ENCODE results near the gene BACE2.

DNA sequence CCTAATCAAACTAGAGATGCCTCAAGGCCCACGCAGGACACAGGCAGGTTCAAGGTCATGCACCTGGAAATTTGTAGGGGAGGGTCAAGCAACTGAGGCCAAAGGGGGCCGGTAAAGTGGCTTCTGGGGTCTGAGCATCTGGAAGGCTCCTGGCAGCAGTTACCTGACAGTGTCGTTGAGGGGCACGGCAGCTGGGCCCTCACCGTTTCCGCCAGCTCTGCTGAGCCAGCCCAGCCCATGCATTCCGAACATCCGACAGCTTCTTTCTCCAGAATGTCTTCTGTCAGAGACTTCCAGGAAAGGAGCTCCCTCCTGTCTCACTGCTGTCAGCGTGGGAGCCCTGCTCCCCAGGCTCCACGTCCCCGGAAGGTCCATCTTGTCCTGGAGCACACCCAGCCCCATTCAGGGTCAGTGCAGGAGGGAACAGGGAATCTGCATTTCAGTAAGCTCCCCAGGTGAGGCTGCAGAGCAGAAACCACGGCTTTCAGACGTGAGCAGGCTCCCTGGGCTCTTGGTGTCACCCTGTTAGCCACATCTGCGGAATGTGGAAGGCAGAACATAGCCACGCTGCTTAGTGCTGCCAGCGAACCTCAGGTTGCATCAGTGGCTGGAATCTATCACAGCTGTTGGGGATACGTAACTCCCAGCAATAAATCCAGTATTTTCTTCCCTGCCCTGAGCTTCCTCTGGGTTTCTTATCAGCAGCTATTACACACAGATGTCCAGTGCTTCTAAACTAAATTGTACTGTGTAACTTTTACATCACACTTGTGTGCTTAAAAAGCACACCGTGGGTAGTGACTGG is 112.4 kb downstream of the BACE2 start:
- no peak for TF ChIP-seq EZH2 (IDR thresholded peaks at IDR 0.05; ENCODE audit: insufficient read depth, low read length)
- TF ChIP-seq, protein P1, sequence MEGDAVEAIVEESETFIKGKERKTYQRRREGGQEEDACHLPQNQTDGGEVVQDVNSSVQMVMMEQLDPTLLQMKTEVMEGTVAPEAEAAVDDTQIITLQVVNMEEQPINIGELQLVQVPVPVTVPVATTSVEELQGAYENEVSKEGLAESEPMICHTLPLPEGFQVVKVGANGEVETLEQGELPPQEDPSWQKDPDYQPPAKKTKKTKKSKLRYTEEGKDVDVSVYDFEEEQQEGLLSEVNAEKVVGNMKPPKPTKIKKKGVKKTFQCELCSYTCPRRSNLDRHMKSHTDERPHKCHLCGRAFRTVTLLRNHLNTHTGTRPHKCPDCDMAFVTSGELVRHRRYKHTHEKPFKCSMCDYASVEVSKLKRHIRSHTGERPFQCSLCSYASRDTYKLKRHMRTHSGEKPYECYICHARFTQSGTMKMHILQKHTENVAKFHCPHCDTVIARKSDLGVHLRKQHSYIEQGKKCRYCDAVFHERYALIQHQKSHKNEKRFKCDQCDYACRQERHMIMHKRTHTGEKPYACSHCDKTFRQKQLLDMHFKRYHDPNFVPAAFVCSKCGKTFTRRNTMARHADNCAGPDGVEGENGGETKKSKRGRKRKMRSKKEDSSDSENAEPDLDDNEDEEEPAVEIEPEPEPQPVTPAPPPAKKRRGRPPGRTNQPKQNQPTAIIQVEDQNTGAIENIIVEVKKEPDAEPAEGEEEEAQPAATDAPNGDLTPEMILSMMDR (IDR thresholded peaks at IDR 0.05; ENCODE audit: insufficient read depth, low read depth, low read length): no peak
